NCI-H1092 (cell line): ENCODE data around the gene ABR.

ENCODE experiments used
- DNase-seq: peaks from one replicate; lab custom pipeline; 2025; lab: John Stamatoyannopoulos, UW

ABR gene

GRCh38 chr17:1179818-1180742, at the start of gene ABR:
Gene ABR (minus strand): TSS chr17:1179981. CDS start chr17:1179727, 254 bp downstream.
- no peak for DNase-seq

DNA sequence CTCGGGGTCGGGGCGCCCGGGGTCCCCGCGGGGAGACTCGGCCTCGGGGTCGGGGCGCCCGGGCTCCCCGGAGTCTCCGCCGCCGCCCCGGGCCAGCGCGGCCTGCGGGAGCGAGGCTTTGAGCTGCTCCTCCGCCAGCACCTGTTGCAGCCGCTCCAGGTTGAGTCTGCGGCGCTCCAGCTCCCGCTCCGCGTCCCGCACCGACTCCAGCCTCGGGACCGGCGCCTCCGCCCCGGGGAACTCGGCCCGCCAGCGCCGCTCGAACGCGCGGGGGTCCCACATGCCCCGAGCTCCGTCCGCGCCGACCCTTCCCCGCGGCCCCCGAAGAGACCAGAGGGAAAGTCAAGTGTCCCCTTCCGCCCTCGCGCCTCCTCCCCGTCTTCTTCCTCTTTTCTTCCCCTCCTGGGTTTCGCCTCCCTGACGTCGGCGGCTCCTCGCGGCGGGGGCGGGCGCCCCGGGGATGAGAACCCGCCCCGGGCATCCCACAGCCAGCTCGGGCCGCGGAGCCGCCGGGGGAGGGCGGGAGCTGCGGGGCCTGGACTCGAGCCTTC, 49.6 kb upstream of the ABR start:
- no peak for DNase-seq

- DNase-seq, result no peak
These were observed 49.1 kb upstream of the ABR start for GRCh38 chr17:1228781-1229348.

DNA sequence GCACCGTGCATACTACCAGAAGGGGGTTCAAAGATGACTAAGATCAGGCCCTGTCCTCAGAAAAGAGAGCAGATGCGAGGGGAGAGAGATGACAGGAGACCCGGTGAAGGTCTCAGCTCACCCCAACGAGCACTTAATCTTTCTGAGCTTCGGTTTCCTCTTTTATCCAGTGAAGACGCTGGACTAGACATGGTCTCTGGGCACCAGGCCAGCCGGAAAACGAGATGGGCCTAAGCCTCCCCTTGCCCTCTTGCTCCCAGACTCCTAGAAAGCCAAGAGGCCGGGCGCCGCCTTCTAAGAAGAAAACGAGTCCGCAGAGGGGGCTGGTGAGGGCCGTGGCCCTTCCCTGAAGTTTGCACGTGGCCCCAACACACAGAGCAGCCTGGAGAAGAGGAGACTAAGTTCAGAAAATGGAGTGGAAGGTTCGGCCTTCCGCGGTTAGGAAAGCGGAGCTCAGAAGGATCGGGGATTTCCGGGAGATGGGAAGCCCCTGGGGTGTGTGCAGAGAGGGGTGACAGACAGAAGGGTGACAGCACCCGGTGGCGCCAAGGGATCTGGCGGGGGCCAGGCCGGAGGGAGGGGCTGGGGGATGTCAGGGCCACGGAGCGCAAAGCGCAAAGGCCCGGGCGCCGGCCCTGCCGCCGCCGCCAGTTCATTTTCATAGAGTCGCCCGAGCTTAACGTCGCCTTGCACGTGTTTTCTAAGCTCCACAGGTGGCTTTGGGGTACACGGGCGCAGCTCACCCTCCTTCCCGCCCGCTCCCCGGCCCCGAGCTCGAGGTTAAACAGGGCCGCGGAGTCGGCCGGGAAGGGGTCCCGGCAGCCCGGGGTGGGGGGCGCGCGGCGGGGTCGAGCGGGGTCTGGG, 48.4 kb upstream of the ABR start:
- DNase-seq, result peak; percentile 7

GRCh38 chr17:1227365-1227764, 47.6 kb upstream of the ABR start:
- DNase-seq, result no peak

- DNase-seq, result no peak
These were observed 46.5 kb upstream of the ABR start for GRCh38 chr17:1226308-1226707.

- no peak for DNase-seq
These were observed 44.5 kb upstream of the ABR start for GRCh38 chr17:1224330-1224729.

DNA sequence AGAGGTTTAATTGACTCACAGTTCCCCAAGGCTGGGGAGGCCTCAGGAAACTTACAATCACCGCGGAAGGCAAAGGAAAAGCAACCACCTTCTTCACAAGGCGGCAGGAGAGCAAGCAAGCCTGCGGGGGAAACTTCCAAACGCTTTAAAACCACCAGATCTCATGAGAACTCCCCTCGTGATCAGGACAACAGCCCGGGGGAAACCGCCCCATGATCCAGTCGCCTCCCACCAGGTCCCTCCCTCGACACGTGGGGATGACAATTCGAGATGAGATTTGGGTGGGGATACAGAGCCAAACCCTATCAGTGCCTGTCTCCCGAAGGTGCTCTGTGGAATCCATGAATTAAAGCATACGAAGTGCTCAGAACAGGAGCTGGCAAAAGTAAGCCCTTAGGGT, 43.9 kb upstream of the ABR start:
- no peak for DNase-seq

- DNase-seq, result no peak
These were observed 42.5 kb upstream of the ABR start for GRCh38 chr17:1222321-1222720.

GRCh38 chr17:1221209-1221608, 41.4 kb upstream of the ABR start:
- no peak for DNase-seq

- no peak for DNase-seq
These were observed 40.6 kb upstream of the ABR start for GRCh38 chr17:1220346-1220745.

DNA sequence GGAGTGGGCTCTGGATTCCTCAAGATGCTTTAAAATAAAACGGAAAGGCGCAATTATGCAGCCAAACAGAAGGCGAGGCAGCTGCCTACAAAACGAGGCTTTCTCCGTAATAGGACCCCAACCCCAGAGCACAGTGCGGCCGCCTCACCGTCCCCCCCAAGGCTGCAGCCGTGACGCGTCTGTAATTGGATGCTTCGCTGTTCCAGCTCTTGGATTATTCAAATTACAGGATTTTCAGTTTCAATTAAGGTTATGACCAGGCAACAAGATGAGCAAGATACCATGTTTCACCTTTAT, 37.3 kb upstream of the ABR start:
- DNase-seq, result no peak

GRCh38 chr17:1216217-1217088, 36.7 kb upstream of the ABR start:
- no peak for DNase-seq

DNA sequence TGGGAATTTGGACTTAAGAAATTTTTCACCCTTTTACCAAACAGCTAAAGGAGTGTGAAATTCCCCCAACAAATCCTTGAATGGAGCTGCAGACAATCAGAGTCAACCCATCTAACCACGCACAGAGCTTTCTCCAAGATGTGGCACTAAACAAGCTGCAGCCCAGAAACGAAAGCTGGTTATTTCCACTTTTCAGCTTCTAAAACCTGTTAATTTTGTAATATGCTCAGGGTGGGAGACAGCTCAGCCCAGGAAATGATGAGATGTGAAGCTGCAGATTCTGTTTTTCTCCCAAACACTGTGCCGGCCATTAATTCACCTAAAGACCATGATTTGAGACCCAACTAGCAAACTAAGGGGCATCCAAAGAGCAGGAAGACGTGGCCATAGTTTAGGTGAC, 33.2 kb upstream of the ABR start:
- DNase-seq, result no peak

DNA sequence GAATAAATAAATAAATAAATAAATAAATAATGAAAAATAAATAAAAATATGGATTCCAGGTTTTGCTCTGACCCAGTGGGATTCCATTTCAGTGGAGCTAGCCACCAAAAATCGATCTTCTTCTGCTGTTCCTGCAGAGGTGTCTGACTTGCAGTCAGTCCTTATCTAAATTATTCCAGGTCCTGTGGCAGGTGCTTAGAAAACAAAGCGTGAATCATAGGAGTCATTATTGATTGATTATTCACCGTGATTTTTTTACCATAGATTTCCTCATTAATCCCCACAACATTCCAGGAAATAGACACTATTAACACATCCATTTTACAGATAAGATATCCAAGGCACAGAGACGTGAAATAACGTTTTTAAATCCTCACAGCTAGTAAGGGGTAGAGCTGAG, 31.5 kb upstream of the ABR start:
- no peak for DNase-seq

DNA sequence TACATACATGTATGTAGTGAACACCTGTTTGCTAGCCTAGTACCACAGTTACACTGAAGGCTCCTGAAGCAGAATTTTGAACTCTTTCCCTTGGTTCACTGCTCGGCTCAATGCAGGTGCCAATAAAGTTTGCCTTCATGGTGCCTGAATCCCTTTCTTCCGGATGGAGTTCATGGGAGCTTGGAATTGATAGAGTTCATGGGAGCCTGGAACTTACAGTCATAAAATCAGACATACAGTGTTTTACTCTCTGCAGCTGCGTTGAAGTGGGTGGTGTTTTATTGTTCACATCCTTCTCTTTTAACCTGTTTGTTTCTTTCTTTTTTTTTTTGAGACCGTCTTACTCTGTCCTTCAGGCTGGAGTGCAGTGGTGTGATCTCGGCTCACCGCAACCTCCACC, 29.2 kb upstream of the ABR start:
- DNase-seq, result no peak

GRCh38 chr17:1206026-1206777, 26.4 kb upstream of the ABR start:
- DNase-seq, result no peak

GRCh38 chr17:1203967-1204291, 24.1 kb upstream of the ABR start:
- no peak for DNase-seq

- DNase-seq, result no peak
These were observed 23.6 kb upstream of the ABR start for GRCh38 chr17:1203111-1203966.

GRCh38 chr17:1202291-1202690, 22.5 kb upstream of the ABR start:
- DNase-seq, result no peak
